ENCODE measurements around the gene CRACDL.

GRCh38 chr2:98800330-98801064 lies 135.5 kb downstream of the CRACDL start:
- TF ChIP-seq CTCF (IDR thresholded peaks at IDR 0.05), result no peak
- no peak for TF ChIP-seq EZH2 (IDR thresholded peaks at IDR 0.05; ENCODE audit: borderline replicate concordance, insufficient read depth, low read depth, low read length, poor library complexity, severe bottlenecking)

All from B cell (primary cell).